Measurements from ENCODE around the gene CDC37L1. TPM values are rescaled to one million over a fixed set of nuclear protein-coding genes. Genes with fewer than 3 reads are reported as not detected.
A peak's percentile ranks its signal among the peaks of the same experiment; 100 is the strongest.

The CDC37L1 gene
- total and polyA plus RNA-seq, 4 donors, result 17.8 to 26.3 (median 19.7) TPM

- Histone ChIP-seq H3K9me3 (ENCODE audit: control insufficient read depth, low read length) (no peaks in the 10 kb centered on the region), H3K4me3 (ENCODE audit: low read length in 2 of 2) (no peak overlapping the region), H3K27ac (ENCODE audit: low read depth in 1 of 2, low read length in 2 of 2) (no peak overlapping the region), H3K27me3 (ENCODE audit: control insufficient read depth in 1 of 2, insufficient read depth in 2 of 2, low read length in 1 of 2) (no peaks in the 10 kb centered on the region), H3K36me3 (ENCODE audit: control insufficient read depth in 1 of 2, insufficient read depth in 2 of 2, low read length in 1 of 2) (no peaks in the 10 kb centered on the region), H3K4me1 (ENCODE audit: control insufficient read depth in 1 of 2, insufficient read depth in 2 of 2, low read length in 2 of 2) (no peaks in the 10 kb centered on the region)
- intact Hi-C loops (cut with DNase I), result loop anchor here in 1 of 2 donors (10.0 kb wide), 2 partner anchors 70 to 760 kb away; partner anchors contain the start of genes AK3 and PLGRKT
- DNase-seq (no peak), ATAC-seq (ENCODE audit: low FRiP score) (peak; percentile 8)
These were observed 4.6 kb upstream of the CDC37L1 start for GRCh38 chr9:4674783-4675182.

GRCh38 chr9:4677392-4677791, 2.0 kb upstream of the CDC37L1 start:
- ATAC-seq (ENCODE audit: low FRiP score) (no peak), DNase-seq (no peak)
- no peak overlapping the region for H3K27ac ChIP-seq (ENCODE audit: low read depth in 1 of 2, low read length in 2 of 2)
- H3K4me3 ChIP-seq (ENCODE audit: low read length in 2 of 2), result no peak overlapping the region
- 60 to 94% methylated on average over 3 of the region's 3 CpGs for WGBS, 2 donors
- no peaks in the 10 kb centered on the region for H3K27me3 ChIP-seq (ENCODE audit: control insufficient read depth in 1 of 2, insufficient read depth in 2 of 2, low read length in 1 of 2)
- no peaks in the 10 kb centered on the region for H3K4me1 ChIP-seq (ENCODE audit: control insufficient read depth in 1 of 2, insufficient read depth in 2 of 2, low read length in 2 of 2)
- intact Hi-C loops (cut with DNase I), result loop anchor here in 1 of 2 donors (10.0 kb wide), 2 partner anchors 67 to 757 kb away; partner anchors contain the start of genes AK3 and PLGRKT
- H3K36me3 ChIP-seq (ENCODE audit: control insufficient read depth in 1 of 2, insufficient read depth in 2 of 2, low read length in 1 of 2), result no peaks in the 10 kb centered on the region
- H3K9me3 ChIP-seq (ENCODE audit: control insufficient read depth, low read length), result no peaks in the 10 kb centered on the region

- no peaks in the 10 kb centered on the region for H3K36me3 ChIP-seq (ENCODE audit: control insufficient read depth in 1 of 2, insufficient read depth in 2 of 2, low read length in 1 of 2)
- 0% methylated on average over 16 of the region's 16 CpGs for WGBS, 2 donors
- no peak for DNase-seq
- peak overlapping the region; percentile 90 to 91 for H3K27ac ChIP-seq (ENCODE audit: low read depth in 1 of 2, low read length in 2 of 2)
- H3K27me3 ChIP-seq (ENCODE audit: control insufficient read depth in 1 of 2, insufficient read depth in 2 of 2, low read length in 1 of 2), result no peaks in the 10 kb centered on the region
- H3K4me3 ChIP-seq (ENCODE audit: low read length in 2 of 2), result peak overlapping the region; percentile 68 to 94
- intact Hi-C loops (cut with DNase I), result loop anchor here in 1 of 2 donors (10.0 kb wide), 2 partner anchors 66 to 756 kb away; partner anchors contain the start of genes AK3 and PLGRKT
- no peaks in the 10 kb centered on the region for H3K4me1 ChIP-seq (ENCODE audit: control insufficient read depth in 1 of 2, insufficient read depth in 2 of 2, low read length in 2 of 2)
- ATAC-seq (ENCODE audit: low FRiP score), result peak; percentile 43
- no peaks in the 10 kb centered on the region for H3K9me3 ChIP-seq (ENCODE audit: control insufficient read depth, low read length)
These were observed 596 bp upstream of the CDC37L1 start for GRCh38 chr9:4678679-4679267.

- Histone ChIP-seq H3K9me3 (ENCODE audit: control insufficient read depth, low read length) (no peaks in the 10 kb centered on the region), H3K27ac (ENCODE audit: low read depth in 1 of 2, low read length in 2 of 2) (peak overlapping the region; percentile 91 to 98), H3K36me3 (ENCODE audit: control insufficient read depth in 1 of 2, insufficient read depth in 2 of 2, low read length in 1 of 2) (peaks cover 0 to 5% of the 10 kb centered on the region in 2 donors), H3K27me3 (ENCODE audit: control insufficient read depth in 1 of 2, insufficient read depth in 2 of 2, low read length in 1 of 2) (no peaks in the 10 kb centered on the region), H3K4me3 (ENCODE audit: low read length in 2 of 2) (peak overlapping the region; percentile 46 to 93), H3K4me1 (ENCODE audit: control insufficient read depth in 1 of 2, insufficient read depth in 2 of 2, low read length in 2 of 2) (peaks cover 0 to 3% of the 10 kb centered on the region in 2 donors)
- intact Hi-C loops (cut with DNase I), result no loop called here
- WGBS, 2 donors, result 0 to 1% methylated on average over 10 of the region's 10 CpGs
- ATAC-seq (ENCODE audit: low FRiP score), result peak; percentile 37
- DNase-seq, result no peak
These were observed 780 bp downstream of the CDC37L1 start for GRCh38 chr9:4680173-4680525.

GRCh38 chr9:4680750-4681149, 1.4 kb downstream of the CDC37L1 start:
- Histone ChIP-seq H3K27me3 (ENCODE audit: control insufficient read depth in 1 of 2, insufficient read depth in 2 of 2, low read length in 1 of 2) (no peaks in the 10 kb centered on the region), H3K4me3 (ENCODE audit: low read length in 2 of 2) (peak overlapping the region; percentile 46 to 93), H3K4me1 (ENCODE audit: control insufficient read depth in 1 of 2, insufficient read depth in 2 of 2, low read length in 2 of 2) (peaks cover 0 to 3% of the 10 kb centered on the region in 2 donors), H3K36me3 (ENCODE audit: control insufficient read depth in 1 of 2, insufficient read depth in 2 of 2, low read length in 1 of 2) (peaks cover 0 to 5% of the 10 kb centered on the region in 2 donors), H3K27ac (ENCODE audit: low read depth in 1 of 2, low read length in 2 of 2) (peak overlapping the region in 1 of 2 donors; percentile 91), H3K9me3 (ENCODE audit: control insufficient read depth, low read length) (no peaks in the 10 kb centered on the region)
- 16 to 18% methylated on average over 2 of the region's 2 CpGs for WGBS, 2 donors
- DNase-seq (no peak), ATAC-seq (ENCODE audit: low FRiP score) (no peak)
- intact Hi-C loops (cut with DNase I), result no loop called here

GRCh38 chr9:4684820-4685219, 5.5 kb downstream of the CDC37L1 start:
- no peaks in the 10 kb centered on the region for H3K27me3 ChIP-seq (ENCODE audit: control insufficient read depth in 1 of 2, insufficient read depth in 2 of 2, low read length in 1 of 2)
- H3K36me3 ChIP-seq (ENCODE audit: control insufficient read depth in 1 of 2, insufficient read depth in 2 of 2, low read length in 1 of 2), result peaks cover 0 to 5% of the 10 kb centered on the region in 2 donors
- intact Hi-C loops (cut with DNase I), result no loop called here
- WGBS, 2 donors, result 80% methylated on average over 4 of the region's 4 CpGs
- no peaks in the 10 kb centered on the region for H3K9me3 ChIP-seq (ENCODE audit: control insufficient read depth, low read length)
- ATAC-seq (ENCODE audit: low FRiP score) (no peak), DNase-seq (no peak)
- H3K4me1 ChIP-seq (ENCODE audit: control insufficient read depth in 1 of 2, insufficient read depth in 2 of 2, low read length in 2 of 2), result peaks cover 5 to 6% of the 10 kb centered on the region in 2 donors
- H3K4me3 ChIP-seq (ENCODE audit: low read length in 2 of 2), result no peak overlapping the region
- H3K27ac ChIP-seq (ENCODE audit: low read depth in 1 of 2, low read length in 2 of 2), result no peak overlapping the region

GRCh38 chr9:4686112-4686511, 6.7 kb downstream of the CDC37L1 start:
- Histone ChIP-seq H3K27ac (ENCODE audit: low read depth in 1 of 2, low read length in 2 of 2) (peak overlapping the region in 1 of 2 donors; percentile 33), H3K4me3 (ENCODE audit: low read length in 2 of 2) (no peak overlapping the region), H3K27me3 (ENCODE audit: control insufficient read depth in 1 of 2, insufficient read depth in 2 of 2, low read length in 1 of 2) (no peaks in the 10 kb centered on the region), H3K36me3 (ENCODE audit: control insufficient read depth in 1 of 2, insufficient read depth in 2 of 2, low read length in 1 of 2) (peaks cover 0 to 5% of the 10 kb centered on the region in 2 donors), H3K4me1 (ENCODE audit: control insufficient read depth in 1 of 2, insufficient read depth in 2 of 2, low read length in 2 of 2) (peaks cover 5 to 8% of the 10 kb centered on the region in 2 donors), H3K9me3 (ENCODE audit: control insufficient read depth, low read length) (no peaks in the 10 kb centered on the region)
- intact Hi-C loops (cut with DNase I), result no loop called here
- ATAC-seq (ENCODE audit: low FRiP score) (no peak), DNase-seq (no peak)
- WGBS, 2 donors, result 54 to 58% methylated on average over 4 of the region's 4 CpGs

GRCh38 chr9:4686584-4686983, 7.2 kb downstream of the CDC37L1 start:
- Histone ChIP-seq H3K27me3 (ENCODE audit: control insufficient read depth in 1 of 2, insufficient read depth in 2 of 2, low read length in 1 of 2) (no peaks in the 10 kb centered on the region), H3K36me3 (ENCODE audit: control insufficient read depth in 1 of 2, insufficient read depth in 2 of 2, low read length in 1 of 2) (peaks cover 0 to 5% of the 10 kb centered on the region in 2 donors), H3K9me3 (ENCODE audit: control insufficient read depth, low read length) (no peaks in the 10 kb centered on the region), H3K4me1 (ENCODE audit: control insufficient read depth in 1 of 2, insufficient read depth in 2 of 2, low read length in 2 of 2) (peaks cover 5 to 8% of the 10 kb centered on the region in 2 donors), H3K4me3 (ENCODE audit: low read length in 2 of 2) (no peak overlapping the region), H3K27ac (ENCODE audit: low read depth in 1 of 2, low read length in 2 of 2) (peak overlapping the region in 1 of 2 donors; percentile 19)
- intact Hi-C loops (cut with DNase I), result no loop called here
- no peak for DNase-seq
- 12 to 20% methylated on average over 1 of the region's 1 CpG for WGBS, 2 donors
- no peak for ATAC-seq (ENCODE audit: low FRiP score)

GRCh38 chr9:4689021-4689420, 9.7 kb downstream of the CDC37L1 start:
- Histone ChIP-seq H3K9me3 (ENCODE audit: control insufficient read depth, low read length) (no peaks in the 10 kb centered on the region), H3K4me1 (ENCODE audit: control insufficient read depth in 1 of 2, insufficient read depth in 2 of 2, low read length in 2 of 2) (peaks cover 5 to 8% of the 10 kb centered on the region in 2 donors), H3K36me3 (ENCODE audit: control insufficient read depth in 1 of 2, insufficient read depth in 2 of 2, low read length in 1 of 2) (peaks cover 0 to 6% of the 10 kb centered on the region in 2 donors), H3K27me3 (ENCODE audit: control insufficient read depth in 1 of 2, insufficient read depth in 2 of 2, low read length in 1 of 2) (no peaks in the 10 kb centered on the region), H3K4me3 (ENCODE audit: low read length in 2 of 2) (no peak overlapping the region), H3K27ac (ENCODE audit: low read depth in 1 of 2, low read length in 2 of 2) (no peak overlapping the region)
- WGBS, 2 donors, result 0 to 3% methylated on average over 2 of the region's 2 CpGs
- no peak for DNase-seq
- no peak for ATAC-seq (ENCODE audit: low FRiP score)
- intact Hi-C loops (cut with DNase I), result no loop called here
